Activated CD8-positive, alpha-beta memory T cell treated with anti-CD3 and anti-CD28 coated beads for 36 hours (primary cell): ENCODE data around the gene ATP1A2. TPM values are rescaled to one million over a fixed set of nuclear protein-coding genes. Genes with fewer than 3 reads are reported as not detected.

Experiments used
- CTCF ChIA-PET: fragments of 350-600 bp; sonication (Branson Sonifier 250); formaldehyde crosslinking; loops from one replicate; lab custom pipeline; 2021; ENCODE audit warnings: antibody characterized with exemption; lab: Charles Lee
- POLR2A ChIA-PET: fragments of 350-600 bp; sonication (Branson Sonifier 250); formaldehyde crosslinking; loops from one replicate; lab custom pipeline; 2021; ENCODE audit warnings: antibody characterized with exemption; lab: Charles Lee
- total RNA-seq, 2 experiments: library from RNA; stranded (reverse); gene quantifications; one replicate each; pipeline ENCODE4 v1.2.3, GENCODE V29; 2021

Gene ATP1A2
- total RNA-seq, 2 experiments from 2014 or later = not detected

GRCh38 chr1:160130939-160131338 is 15.4 kb downstream of the ATP1A2 start:
- ChIA-PET CTCF (interaction anchor here (0.7 kb wide), 1 partner anchor 10 kb away, joined by 3 read pairs; no protein-coding TSS in a partner anchor), POLR2A (no interaction called here)

GRCh38 chr1:160131803-160132565 is 16.4 kb downstream of the ATP1A2 start:
- CTCF ChIA-PET = interaction anchor here (0.7 kb wide), 1 partner anchor 9 kb away, joined by 3 read pairs; no protein-coding TSS in a partner anchor
- POLR2A ChIA-PET = no interaction called here

DNA sequence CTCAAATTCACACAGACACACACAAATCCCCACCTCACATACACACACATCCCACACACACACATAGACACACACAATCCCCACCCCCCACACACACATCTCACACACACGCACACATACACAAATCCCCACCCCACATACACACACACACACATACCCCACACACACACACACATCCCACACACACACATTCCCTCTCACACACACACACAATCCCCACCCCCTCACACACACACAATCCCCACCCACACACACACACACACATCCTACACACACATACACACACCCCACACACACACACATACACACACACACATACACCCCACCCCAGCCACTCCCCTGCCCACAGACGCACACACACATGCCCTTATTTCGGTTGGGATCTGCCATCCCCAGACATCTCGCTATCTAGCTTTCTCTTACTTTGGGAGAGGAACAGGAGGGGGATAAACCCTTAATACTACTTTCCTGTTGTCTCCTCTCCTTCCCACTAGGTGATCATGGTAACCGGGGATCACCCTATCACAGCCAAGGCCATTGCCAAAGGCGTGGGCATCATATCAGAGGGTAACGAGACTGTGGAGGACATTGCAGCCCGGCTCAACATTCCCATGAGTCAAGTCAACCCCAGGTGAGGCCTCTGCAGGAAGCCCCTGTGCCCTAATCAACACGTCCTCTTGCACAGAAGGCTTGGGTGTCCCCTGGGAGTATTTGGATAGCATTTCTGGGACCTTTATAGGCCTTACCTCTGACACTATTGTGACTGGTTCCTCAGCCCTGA is 18.6 kb downstream of the ATP1A2 start:
- POLR2A ChIA-PET = no interaction called here
- CTCF ChIA-PET = no interaction called here

DNA sequence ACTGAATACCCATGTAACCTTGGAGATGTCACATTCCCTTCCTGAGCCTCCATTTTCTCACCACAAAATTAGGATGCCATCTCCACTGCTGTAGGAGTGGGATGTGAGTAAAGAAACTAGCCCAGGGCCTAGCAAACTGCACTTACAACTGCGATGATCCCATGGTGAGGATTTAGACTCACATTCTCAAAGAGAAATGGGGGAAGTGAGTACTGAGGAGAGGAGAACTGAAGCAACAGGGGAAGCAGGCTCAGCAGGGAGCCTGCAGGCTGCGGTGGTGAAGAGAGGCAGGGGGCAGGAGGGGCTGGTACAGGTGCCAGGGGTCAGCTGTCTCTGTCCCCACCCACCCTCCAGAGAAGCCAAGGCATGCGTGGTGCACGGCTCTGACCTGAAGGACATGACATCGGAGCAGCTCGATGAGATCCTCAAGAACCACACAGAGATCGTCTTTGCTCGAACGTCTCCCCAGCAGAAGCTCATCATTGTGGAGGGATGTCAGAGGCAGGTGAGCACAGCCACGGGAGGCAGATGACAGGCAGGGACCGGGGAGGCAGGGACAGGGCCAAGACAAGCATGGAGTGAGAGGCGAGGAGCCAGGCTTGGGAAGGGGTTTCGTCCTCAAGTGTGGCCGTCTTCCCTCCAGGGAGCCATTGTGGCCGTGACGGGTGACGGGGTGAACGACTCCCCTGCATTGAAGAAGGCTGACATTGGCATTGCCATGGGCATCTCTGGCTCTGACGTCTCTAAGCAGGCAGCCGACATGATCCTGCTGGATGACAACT is 19.4 kb downstream of the ATP1A2 start:
- POLR2A ChIA-PET = no interaction called here
- CTCF ChIA-PET = no interaction called here

- ChIA-PET CTCF (no interaction called here), POLR2A (no interaction called here)
Measured at GRCh38 chr1:160136121-160136925, 20.8 kb downstream of the ATP1A2 start.

GRCh38 chr1:160136926-160137200 is 21.3 kb downstream of the ATP1A2 start:
- CTCF ChIA-PET = no interaction called here

DNA sequence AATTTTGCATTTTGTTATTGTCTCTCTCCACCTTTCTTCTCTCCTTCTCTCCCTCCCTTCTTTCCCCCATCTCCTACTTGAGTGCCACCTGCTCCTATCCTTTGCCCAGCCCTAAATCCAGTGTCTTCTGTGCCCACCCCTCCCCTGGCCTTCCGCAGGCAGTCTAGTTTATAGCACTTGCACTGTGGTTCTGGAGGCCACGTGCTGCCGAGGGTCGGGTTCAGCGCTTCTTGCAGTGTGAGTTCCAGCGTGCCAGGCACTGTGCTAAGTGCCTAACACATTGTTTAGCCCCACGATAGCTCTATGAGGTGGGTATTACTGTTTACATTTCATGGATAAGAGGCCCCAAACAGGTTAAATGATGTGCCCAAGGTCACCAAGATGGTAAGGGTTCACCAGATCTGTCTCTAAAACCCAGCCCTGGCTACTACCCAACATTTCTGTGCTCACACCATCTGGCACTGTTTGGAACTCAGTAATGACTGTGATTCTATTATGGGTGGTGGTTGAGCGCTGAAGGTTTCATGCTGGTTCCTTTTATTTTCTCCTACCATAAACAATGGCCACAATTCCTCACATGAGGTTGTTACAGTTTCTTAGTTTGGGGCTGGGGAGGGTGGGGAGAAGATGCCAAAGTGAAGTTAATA is 21.8 kb downstream of the ATP1A2 start:
- ChIA-PET CTCF (no interaction called here), POLR2A (no interaction called here)

More at GRCh38 chr1:160136926-160137200, 21.3 kb downstream of the ATP1A2 start:
- POLR2A ChIA-PET = no interaction called here

GRCh38 chr1:160139840-160140239 is 24.3 kb downstream of the ATP1A2 start:
- CTCF ChIA-PET = no interaction called here
- POLR2A ChIA-PET = no interaction called here

DNA sequence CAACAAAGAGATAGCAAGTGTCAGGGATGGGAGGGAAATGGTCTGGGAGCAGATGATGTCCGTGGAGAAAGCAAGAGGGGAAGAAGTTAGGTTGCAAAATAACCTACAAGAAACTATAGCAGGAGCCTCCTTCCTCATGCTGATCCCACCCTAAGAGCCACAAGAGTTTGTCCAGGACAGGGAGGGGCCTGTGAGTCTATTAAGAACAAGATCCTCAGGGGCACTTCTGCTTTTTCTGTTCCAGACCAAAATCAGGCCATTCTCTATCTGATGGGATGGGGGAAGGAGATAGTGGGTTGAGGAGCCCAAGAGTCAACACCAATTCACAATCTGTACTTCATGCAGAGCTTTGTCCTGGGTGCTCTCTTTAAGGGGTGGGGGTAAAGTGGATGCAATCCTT is 28.1 kb downstream of the ATP1A2 start:
- POLR2A ChIA-PET = no interaction called here
- CTCF ChIA-PET = no interaction called here

- POLR2A ChIA-PET = no interaction called here
- CTCF ChIA-PET = no interaction called here
Measured at GRCh38 chr1:160144921-160145320, 29.4 kb downstream of the ATP1A2 start.

GRCh38 chr1:160146107-160146506 is 30.5 kb downstream of the ATP1A2 start:
- CTCF ChIA-PET = no interaction called here
- POLR2A ChIA-PET = no interaction called here

- ChIA-PET CTCF (no interaction called here), POLR2A (no interaction called here)
Measured at GRCh38 chr1:160148121-160148520, 32.6 kb downstream of the ATP1A2 start.

DNA sequence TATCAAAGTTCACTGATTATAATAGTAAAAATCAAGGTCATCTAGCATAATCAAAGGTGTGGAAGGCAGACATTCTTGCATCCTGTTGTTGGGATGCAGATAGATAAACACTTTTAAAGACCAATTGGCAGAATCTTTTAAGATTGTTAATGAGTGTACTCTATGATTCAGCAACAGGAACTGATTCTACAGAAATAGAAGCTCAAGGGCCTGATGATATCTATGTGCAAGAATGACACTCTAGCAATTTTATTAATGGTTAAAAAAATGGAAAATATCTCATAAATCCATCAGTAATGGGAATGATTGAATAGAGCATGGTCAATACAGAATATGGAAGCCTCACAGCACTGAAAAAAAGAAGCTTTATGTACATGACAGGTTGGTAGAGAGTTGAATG is 33.7 kb downstream of the ATP1A2 start:
- ChIA-PET CTCF (no interaction called here), POLR2A (no interaction called here)

GRCh38 chr1:160149716-160150115 is 34.2 kb downstream of the ATP1A2 start:
- CTCF ChIA-PET = no interaction called here
- POLR2A ChIA-PET = no interaction called here

GRCh38 chr1:160151303-160151702 is 35.7 kb downstream of the ATP1A2 start, which contains the start of gene ATP1A4:
Gene ATP1A4 (plus strand): TSS chr1:160151603. CDS start chr1:160152041, 438 bp downstream.
- ChIA-PET CTCF (interaction anchor here (1.7 kb wide), 1 partner anchor 141 kb away, joined by 4 read pairs; no protein-coding TSS in a partner anchor), POLR2A (no interaction called here)

DNA sequence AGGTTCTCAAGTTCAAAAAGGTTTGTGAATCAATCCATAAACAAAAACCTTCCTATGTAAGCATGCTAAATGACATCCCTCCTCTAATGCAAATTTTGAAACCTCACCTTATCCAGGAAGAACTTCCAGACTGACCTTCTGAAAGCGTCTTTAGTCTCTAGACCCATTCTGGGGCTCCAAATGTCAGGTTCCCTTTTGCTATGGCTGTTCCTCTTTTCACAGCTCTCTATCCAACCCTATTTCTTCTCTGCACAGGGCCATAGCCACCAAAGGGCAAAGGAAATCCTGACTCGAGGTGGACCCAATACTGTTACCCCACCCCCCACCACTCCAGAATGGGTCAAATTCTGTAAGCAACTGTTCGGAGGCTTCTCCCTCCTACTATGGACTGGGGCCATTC is 39.2 kb downstream of the ATP1A2 start:
- ChIA-PET CTCF (no interaction called here), POLR2A (no interaction called here)

GRCh38 chr1:160156361-160156760 is 40.8 kb downstream of the ATP1A2 start:
- ChIA-PET POLR2A (no interaction called here), CTCF (no interaction called here)

GRCh38 chr1:160157174-160157573 is 41.6 kb downstream of the ATP1A2 start:
- ChIA-PET CTCF (no interaction called here), POLR2A (no interaction called here)

GRCh38 chr1:160158031-160158430 is 42.5 kb downstream of the ATP1A2 start:
- POLR2A ChIA-PET = no interaction called here
- CTCF ChIA-PET = no interaction called here
